PC-3 (cell line): ENCODE measurements around the gene ELL2. TPM values are rescaled to one million over a fixed set of nuclear protein-coding genes. Genes with fewer than 3 reads are reported as not detected.

Experiments used
- ATAC-seq: fragments of 200-7000 bp; cut with Tn5 transposase; 2 replicates; pipeline ENCODE4 v1.9.1; 2020; ENCODE audit warnings: mild to moderate bottlenecking, moderate library complexity
- BruUV-seq: library from RNA; stranded (reverse); fragments of 400-500 nt; replicated peaks from 2 replicates; lab custom pipeline; 2021; lab: Mats Ljungman, UMichigan
- CTCF ChIA-PET: fragments of 300-600 bp; sonication (Branson Sonifier 250); formaldehyde crosslinking; loops from one replicate; lab custom pipeline; 2022; ENCODE audit warnings: antibody characterized with exemption; lab: Charles Lee
- POLR2A ChIA-PET: fragments of 300-600 bp; sonication (Branson Sonifier 250); formaldehyde crosslinking; loops from one replicate; lab custom pipeline; 2022; ENCODE audit warnings: antibody characterized with exemption; ENCODE audit not compliant: unreplicated experiment; lab: Charles Lee
- DNase-seq: peaks from one replicate; pipeline ENCODE4 v3.0.0-alpha.2; 2015
- H2AFZ ChIP-seq: fragments of 300-600 bp; sonication (generic); 2 replicates; pipeline ENCODE4 v1.6.0; 2016; ENCODE audit warnings: antibody characterized with exemption, low read length
- H3F3A ChIP-seq: fragments of 300-600 bp; sonication (generic); one replicate; pipeline ENCODE4 v1.6.0; 2017; ENCODE audit warnings: antibody characterized with exemption, low read length, control low read depth, mild to moderate bottlenecking; ENCODE audit not compliant: unreplicated experiment
- H3K27ac ChIP-seq: fragments of 300-600 bp; sonication (generic); 2 replicates; pipeline ENCODE4 v1.5.1; 2016; ENCODE audit warnings: mild to moderate bottlenecking, low read length
- H3K27me3 ChIP-seq: fragments of 300-600 bp; sonication (generic); 2 replicates; pipeline ENCODE4 v1.6.1; 2016; ENCODE audit warnings: low read length, mixed read lengths
- H3K36me3 ChIP-seq: fragments of 300-600 bp; sonication (generic); 2 replicates; pipeline ENCODE4 v1.6.1; 2016; ENCODE audit warnings: low read depth, mixed run types, low read length, mixed read lengths
- H3K4me1 ChIP-seq: fragments of 300-600 bp; sonication (generic); 2 replicates; pipeline ENCODE4 v1.5.1; 2016; ENCODE audit warnings: low read length; ENCODE audit not compliant: insufficient read depth
- H3K4me2 ChIP-seq: fragments of 300-600 bp; sonication (generic); 2 replicates; pipeline ENCODE4 v1.6.0; 2016; ENCODE audit warnings: low read length
- H3K4me3 ChIP-seq: fragments of 300-600 bp; sonication (generic); 2 replicates; pipeline ENCODE4 v1.5.1; 2016; ENCODE audit warnings: mild to moderate bottlenecking, low read length, mixed read lengths
- H3K79me2 ChIP-seq: fragments of 300-600 bp; sonication (generic); 2 replicates; pipeline ENCODE4 v1.6.1; 2017; ENCODE audit warnings: low read length, mixed read lengths
- H3K9ac ChIP-seq: fragments of 300-600 bp; sonication (generic); 2 replicates; pipeline ENCODE4 v1.6.0; 2016; ENCODE audit warnings: mild to moderate bottlenecking, low read length
- H3K9me2 ChIP-seq: fragments of 300-600 bp; sonication (generic); replicated peaks from 2 replicates; pipeline ENCODE4 v1.6.1; 2016; ENCODE audit warnings: mixed run types, low read length, mixed read lengths
- H3K9me3 ChIP-seq: fragments of 300-600 bp; sonication (generic); 2 replicates; pipeline ENCODE4 v1.6.1; 2016; ENCODE audit warnings: low read length, mixed read lengths
- H4K20me1 ChIP-seq: fragments of 300-600 bp; sonication (generic); 2 replicates; pipeline ENCODE4 v1.6.1; 2016; ENCODE audit warnings: low read length, mixed read lengths
- CTCF ChIP-seq: fragments of 300-600 bp; sonication (generic); conservative IDR thresholded peaks from 2 replicates; pipeline ENCODE4 v1.5.1; 2017; ENCODE audit warnings: antibody characterized with exemption, low read depth, mild to moderate bottlenecking, low read length
- EZH2 ChIP-seq: fragments of 300-600 bp; sonication (generic); IDR thresholded peaks from one replicate; pipeline ENCODE4 v1.6.1; 2017; ENCODE audit warnings: antibody characterized with exemption, mild to moderate bottlenecking, low read length; ENCODE audit not compliant: unreplicated experiment
- EZH2phosphoT487 ChIP-seq: fragments of 300-600 bp; sonication (generic); IDR thresholded peaks from 2 replicates; pipeline ENCODE4 v1.6.1; 2018; ENCODE audit warnings: mild to moderate bottlenecking, antibody characterized with exemption, low read length, borderline replicate concordance
- intact Hi-C: fragments of 100-400 bp; cut with micrococcal nuclease; formaldehyde crosslinking; loops from 2 replicates; pipeline ENCODE4 v1.9.0; 2023
- total RNA-seq: library from RNA; depleted of rRNA; stranded (reverse); fragments of >200 nt; gene quantifications from 2 replicates; pipeline ENCODE4 v1.2.3, GENCODE V29; 2014

The ELL2 gene
- total RNA-seq, 1 experiment from 2014 or later, result 72.2 TPM

- no peaks in the 10 kb centered on the region for H4K20me1 ChIP-seq
- no peak overlapping the region for H3K4me3 ChIP-seq
- H3K36me3 ChIP-seq, result no peaks in the 10 kb centered on the region
- ATAC-seq, result no peak
- CTCF ChIA-PET, result no interaction called here
- H2AFZ ChIP-seq, result no peak overlapping the region
- no peaks in the 10 kb centered on the region for H3K27me3 ChIP-seq
- no peak overlapping the region for H3K27ac ChIP-seq
- POLR2A ChIA-PET, result no interaction called here
- TF ChIP-seq EZH2phosphoT487, result no peak
- no peak for TF ChIP-seq EZH2
- TF ChIP-seq CTCF, result no peak
- intact Hi-C loops, result no loop called here
- no peaks in the 10 kb centered on the region for H3K9me2 ChIP-seq
- no TSS peak for BruUV-seq
- H3K9me3 ChIP-seq, result no peaks in the 10 kb centered on the region
- H3K4me2 ChIP-seq, result no peak overlapping the region
- H3K9ac ChIP-seq, result no peak overlapping the region
- no peak for DNase-seq
- no peaks in the 10 kb centered on the region for H3K79me2 ChIP-seq
- peaks cover 16% of the 10 kb centered on the region for H3K4me1 ChIP-seq
- no peaks in the 10 kb centered on the region for H3F3A ChIP-seq
These were observed 8.7 kb upstream of the ELL2 start for GRCh38 chr5:95970359-95970704.

GRCh38 chr5:95969651-95970358 lies 8.2 kb upstream of the ELL2 start:
- Histone ChIP-seq H3K27me3 (no peaks in the 10 kb centered on the region), H3K4me1 (peaks cover 21% of the 10 kb centered on the region), H3K79me2 (no peaks in the 10 kb centered on the region), H3K9me3 (no peaks in the 10 kb centered on the region), H2AFZ (no peak overlapping the region), H3K9ac (no peak overlapping the region), H3K9me2 (no peaks in the 10 kb centered on the region), H3K36me3 (no peaks in the 10 kb centered on the region), H4K20me1 (no peaks in the 10 kb centered on the region), H3K4me2 (no peak overlapping the region), H3F3A (no peaks in the 10 kb centered on the region), H3K4me3 (no peak overlapping the region), H3K27ac (no peak overlapping the region)
- no peak for DNase-seq
- TF ChIP-seq CTCF, result no peak
- TF ChIP-seq EZH2phosphoT487, result no peak
- TF ChIP-seq EZH2, result no peak
- ChIA-PET POLR2A (no interaction called here), CTCF (no interaction called here)
- intact Hi-C loops, result no loop called here
- ATAC-seq, result no peak
- no TSS peak for BruUV-seq

- ChIA-PET POLR2A (no interaction called here), CTCF (no interaction called here)
- Histone ChIP-seq H3K4me2 (no peak overlapping the region), H3K27ac (no peak overlapping the region), H3K4me1 (peaks cover 28% of the 10 kb centered on the region), H3K9me3 (no peaks in the 10 kb centered on the region), H3K9me2 (no peaks in the 10 kb centered on the region), H3K9ac (no peak overlapping the region), H3K79me2 (no peaks in the 10 kb centered on the region), H3F3A (peaks cover 6% of the 10 kb centered on the region), H2AFZ (no peak overlapping the region), H3K36me3 (no peaks in the 10 kb centered on the region), H3K4me3 (no peak overlapping the region), H4K20me1 (no peaks in the 10 kb centered on the region), H3K27me3 (no peaks in the 10 kb centered on the region)
- TF ChIP-seq EZH2phosphoT487 (no peak), CTCF (no peak), EZH2 (no peak)
- intact Hi-C loops, result no loop called here
- no TSS peak for BruUV-seq
- ATAC-seq, result no peak
- no peak for DNase-seq
These were observed 7.4 kb upstream of the ELL2 start for GRCh38 chr5:95969055-95969454.
